ENCODE results near the gene CAMTA1.
"Not testable (repeated sequence)": the region's sequence is repeated elsewhere in the genome, so short reads cannot be mapped to it uniquely, and the experiment has no call there.

Gene CAMTA1

DNA sequence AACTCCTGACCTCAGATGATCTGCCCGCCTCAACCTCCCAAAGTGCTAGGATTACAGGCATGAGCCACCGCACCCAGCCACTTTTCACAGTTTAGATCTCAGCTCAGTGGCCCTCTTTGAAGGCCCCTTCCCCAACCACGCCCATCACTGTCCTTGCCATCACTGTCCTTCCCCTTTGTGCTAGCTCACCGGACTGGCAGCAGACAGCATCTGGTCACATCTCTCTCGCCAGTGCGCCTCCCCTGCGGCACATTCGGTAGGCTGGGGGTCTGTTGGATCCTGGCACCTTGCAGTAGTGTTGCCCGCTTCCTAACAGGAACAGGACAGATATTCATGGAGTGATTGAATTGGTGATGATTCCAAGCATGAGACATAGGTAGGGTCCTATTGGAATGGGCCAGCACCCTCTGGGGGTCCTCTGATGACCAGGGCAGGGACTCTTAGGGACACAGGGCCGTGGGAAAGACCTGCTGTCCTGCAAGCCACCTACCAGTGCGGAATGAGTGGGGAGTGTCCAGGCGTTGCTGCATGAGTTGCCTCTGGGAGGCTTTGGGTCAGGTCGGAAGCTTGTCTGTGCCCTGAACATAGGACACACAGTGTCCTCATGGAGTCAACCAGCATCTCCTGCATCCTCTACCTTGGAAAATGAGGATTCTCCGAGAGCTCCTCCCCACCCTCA, 807.0 kb downstream of the CAMTA1 start:
- no peak for DNase-seq

DNA sequence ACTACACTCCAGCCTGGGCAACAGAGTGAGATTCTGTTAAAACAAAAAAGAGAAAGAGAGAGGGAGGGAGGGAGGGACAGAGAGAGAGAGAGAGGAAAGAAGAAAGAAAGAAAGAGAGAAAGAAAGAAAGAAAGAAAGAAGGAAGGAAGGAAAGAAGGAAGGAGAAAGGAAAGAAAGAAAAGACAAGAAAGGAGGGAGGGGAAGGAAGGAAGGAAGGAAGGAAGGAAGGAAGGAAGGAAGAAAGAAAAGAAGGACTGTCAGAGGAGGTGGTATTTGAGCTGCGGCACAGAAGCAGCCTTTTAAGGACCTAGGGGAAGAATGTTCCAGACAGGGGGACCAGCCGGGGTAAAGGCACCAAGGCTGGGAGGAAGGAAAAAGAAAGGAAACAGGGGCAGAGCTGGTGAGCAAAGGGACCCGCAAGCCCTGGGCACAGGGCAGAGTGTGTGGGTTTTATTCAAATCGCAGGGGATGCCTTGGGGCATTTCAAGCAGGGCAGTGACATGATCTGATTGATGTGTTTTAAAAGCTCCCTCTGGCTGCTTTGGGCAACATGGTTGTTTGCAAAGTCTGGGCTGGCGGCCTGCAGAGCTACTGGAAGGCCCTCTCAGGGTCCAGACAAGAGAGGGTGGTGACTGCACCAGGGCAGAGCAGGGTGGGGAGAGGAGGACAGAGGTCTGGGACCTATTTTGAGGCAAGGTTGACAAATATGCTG, 808.9 kb downstream of the CAMTA1 start:
- DNase-seq = no peak

DNA sequence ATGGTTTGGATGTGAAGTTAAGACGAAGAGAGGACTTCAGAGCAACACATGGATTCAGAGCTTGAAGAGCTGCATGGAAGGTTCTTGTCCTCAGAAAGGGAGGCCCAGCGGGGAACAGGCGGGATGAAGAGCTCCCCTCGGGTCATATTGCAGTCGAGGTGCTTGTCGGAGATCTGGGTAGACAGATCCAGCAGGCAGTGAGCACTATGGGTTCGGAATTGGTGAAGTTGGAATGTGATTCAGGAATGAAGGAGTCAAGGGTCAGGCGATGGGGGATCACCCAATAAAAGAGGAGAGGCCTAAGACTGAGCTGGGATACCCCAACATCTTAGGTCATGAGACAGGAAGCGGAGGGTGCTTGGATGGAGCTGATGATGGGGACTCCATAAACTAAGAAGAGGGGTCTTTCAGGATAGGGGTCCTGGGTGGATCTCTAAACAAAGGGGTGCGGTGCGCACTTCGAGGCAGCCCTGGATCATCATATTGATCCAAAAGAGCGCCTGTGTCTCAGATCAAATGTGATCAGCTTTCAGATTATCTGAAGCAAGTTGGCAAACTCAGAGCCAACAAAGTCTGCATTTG, 809.6 kb downstream of the CAMTA1 start:
- DNase-seq = no peak

DNA sequence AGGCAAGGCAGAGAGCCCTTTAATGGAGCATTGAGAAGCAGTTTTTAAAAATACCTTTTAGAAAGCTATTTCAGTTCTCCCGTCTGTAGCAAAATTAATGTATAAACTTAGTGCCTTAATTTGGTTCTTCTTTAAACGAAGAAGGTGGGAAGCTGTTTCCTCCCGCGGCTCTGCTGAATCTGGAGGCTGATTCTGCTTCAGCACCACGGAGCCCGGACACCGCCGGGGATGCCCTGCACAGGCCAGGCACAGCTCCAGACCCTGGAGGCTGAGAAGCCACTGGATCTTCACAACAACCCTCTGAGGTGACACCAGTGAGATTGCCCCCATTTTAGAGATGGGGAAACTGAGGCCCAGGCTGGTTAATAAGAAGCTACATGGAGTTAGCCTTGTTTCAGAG, 810.1 kb downstream of the CAMTA1 start:
- DNase-seq = no peak

DNA sequence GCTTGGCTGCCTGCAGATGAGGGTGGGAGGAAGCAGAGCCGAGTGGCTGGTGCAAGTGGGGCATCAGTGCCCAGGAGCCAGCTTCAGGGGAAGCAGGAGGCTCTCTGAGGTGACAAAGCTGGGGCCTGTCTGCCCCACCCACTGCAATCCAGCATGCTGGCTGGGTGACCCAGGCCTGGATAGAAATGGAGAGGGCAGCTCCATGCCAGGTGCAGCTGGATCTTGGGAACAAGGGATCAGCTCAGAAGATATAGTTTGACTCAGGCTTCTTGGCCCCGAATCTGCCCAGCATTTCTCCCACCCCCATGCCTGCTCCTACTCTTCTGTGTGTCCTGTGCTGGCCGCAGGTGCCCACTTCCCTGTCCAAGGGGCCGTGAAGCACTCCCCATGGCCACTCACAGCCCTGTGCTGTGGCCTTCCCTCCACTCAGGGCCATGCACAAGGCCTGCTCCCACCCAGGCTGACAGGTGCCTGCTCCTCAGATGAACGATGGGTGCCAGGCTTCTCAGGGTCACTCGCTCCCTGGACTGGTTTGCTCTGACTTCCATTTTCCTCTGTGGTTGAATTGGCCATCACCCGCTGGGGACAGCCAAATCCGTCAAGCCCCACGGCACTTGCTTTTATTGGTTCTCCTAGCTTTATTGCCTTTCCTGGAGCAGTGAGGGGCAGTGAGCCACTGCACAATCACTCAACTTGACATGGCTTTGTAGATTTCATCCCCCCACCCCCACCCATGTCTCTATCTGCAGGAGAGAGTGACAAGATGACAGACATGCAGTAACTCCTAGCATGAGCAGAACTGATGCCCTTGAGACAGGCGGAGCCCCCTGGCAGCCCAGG, 811.1 kb downstream of the CAMTA1 start:
- DNase-seq = no peak

DNA sequence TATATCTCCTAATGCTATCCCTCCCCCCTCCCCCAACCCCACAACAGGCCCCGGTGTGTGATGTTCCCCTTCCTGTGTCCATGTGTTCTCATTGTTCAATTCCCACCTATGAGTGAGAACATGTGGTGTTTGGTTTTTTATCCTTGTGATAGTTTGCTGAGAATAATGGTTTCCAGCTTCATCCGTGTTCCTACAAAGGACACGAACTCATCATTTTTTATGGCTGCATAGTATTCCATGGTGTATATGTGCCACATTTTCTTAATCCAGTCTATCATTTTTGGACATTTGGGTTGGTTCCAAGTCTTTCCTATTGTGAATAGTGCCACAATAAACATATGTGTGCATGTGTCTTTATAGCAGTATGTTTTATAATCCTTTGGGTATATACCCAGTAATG, 812.8 kb downstream of the CAMTA1 start:
- not testable (repeated sequence) for DNase-seq

DNA sequence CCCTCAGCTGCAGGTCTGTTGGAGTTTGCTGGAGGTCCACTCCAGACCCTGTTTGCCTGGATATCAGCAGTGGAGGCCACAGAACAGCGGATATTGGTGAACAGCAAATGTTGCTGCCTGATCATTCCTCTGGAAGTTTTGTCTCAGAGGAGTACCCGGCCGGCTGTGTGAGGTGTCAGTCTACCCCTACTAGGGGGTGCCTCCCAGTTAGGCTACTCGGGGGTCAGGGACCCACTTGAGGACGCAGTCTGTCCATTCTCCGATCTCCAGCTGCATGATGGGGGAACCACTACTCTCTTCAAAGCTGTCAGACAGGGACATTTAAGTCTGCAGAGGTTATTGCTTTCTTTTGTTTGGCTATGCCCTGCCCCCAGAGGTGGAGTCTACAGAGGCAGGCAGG, 819.7 kb downstream of the CAMTA1 start:
- not testable (repeated sequence) for DNase-seq

DNA sequence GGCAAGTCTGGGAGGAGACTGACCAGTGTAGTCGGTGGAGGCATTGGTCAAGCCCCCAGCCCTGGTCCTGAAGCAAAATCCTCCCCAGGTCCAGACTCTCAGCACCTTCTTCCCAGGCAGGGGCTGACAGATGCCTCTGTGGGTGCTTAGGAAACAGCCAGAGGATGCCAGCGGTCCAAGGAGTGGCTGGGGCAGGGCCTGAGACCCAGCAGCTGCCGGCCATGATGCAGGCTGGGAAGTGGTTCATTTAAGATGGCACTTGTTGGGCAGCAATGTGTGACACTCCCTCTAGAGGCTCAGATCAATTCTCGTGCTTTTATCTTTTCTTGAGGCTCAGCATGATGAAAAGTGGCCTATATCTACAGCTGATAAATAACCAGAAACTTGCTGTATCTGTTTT, 820.8 kb downstream of the CAMTA1 start:
- DNase-seq = no peak

DNA sequence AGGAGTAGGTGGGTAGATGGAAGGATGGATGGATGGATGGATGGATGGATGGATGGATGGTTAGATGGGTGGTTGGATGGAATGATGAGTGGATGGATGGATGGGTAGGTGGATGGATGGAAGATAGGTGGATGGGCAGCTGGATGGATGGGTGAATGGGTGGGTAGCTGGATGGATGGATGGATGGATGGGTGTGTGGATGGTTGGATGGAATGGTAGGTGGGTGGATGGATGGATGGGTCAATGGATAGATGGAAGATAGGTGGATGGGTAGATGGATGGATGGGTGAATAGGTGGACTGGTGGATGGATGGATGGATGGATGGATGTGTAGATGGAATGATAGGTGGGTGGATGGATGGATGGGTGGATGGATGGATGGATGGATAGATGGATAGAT, 821.8 kb downstream of the CAMTA1 start:
- no peak for DNase-seq

DNA sequence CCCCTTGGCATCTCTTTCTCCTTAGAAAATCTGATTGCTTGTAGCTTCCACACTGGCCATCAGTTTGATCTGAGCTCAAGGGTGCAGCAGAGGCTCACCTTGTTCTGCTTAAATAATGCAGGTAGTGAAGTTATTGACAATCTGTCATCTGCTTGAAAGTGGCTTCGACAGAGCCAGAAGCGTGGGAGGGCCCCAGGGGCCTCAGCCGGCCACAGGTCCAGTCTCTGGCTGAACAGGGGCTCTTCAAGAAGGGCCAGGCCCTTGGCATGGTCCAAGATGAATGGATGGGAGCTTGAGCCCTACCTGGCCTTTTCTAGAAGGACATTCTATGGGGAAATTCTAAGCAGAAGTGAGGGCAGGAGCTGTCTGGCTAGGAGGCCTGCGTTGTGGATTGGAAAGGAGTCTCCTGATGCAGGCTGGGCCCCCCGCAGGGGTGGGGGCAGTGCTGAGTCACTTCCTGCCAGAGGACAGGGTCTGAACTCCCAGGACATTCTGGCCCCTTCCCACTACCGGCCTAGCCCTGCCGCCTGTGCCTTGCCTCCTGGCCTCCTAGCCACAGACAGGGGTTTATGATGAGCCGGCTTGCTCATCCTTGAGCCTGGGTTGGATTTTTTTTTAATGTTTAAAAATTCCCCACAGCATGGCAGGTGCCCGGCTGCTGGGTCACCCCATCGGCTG, 823.5 kb downstream of the CAMTA1 start:
- DNase-seq = no peak

DNA sequence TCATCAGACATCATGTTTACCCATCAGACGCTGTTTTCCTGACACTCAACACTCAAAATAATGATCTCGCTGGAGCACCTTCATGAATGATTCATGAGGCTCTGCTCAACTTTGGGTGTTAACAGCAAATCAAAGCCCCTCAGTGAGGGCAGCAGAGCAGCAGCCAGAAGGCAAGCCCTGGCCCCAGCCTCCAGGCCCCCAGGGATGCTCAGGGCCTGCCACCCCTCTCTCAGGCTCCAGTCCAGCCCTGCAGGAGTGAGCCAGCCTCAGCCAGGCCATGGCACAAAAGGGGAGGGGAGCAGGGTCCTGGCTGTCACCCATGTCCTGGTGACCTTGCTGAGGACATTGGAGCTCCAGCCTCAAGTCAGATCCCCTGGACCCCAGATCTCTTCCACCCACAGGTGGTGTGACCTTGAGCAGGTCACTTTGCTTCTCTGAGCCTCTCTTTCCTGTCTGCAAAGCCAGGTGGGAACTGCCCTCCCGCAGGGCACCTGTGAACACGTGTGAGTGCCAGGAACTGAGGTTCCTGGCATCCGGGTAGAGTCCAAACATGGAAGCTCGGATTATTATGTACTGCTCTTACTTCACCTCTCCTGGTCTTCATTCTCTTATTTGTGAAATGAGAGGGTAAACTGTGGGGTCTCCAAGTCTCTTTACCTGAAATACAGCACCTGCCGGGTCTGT, 824.2 kb downstream of the CAMTA1 start:
- no peak for DNase-seq

DNA sequence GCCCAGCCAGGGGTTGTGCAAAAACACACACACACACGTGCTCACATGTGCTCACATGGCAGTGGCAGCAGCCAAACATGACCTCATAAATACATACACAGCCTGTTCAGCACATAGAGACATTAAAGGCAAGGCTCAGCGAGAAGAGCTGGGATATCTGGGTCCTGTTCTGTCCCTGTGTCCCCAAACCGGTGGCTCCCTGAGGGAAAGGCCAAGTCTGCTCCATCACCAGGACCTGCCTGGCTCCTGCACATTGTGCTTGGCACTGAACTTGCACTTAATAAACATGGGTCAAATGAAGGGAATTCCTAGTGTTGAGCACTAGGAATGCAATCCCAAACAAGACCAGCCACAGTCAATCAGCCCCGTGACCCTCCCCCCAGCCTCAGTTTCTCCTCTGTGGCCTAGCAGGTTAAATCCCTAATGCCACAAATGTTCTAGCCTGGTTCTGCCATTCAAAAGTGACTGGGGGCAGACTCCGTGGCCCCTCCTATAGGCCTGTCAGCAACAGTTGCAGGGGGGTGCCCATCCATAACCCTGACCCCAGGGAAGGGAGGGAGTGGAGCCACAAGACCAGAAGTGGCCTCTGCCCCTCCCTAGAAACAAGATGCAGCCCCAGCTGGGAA, 825.0 kb downstream of the CAMTA1 start:
- no peak for DNase-seq

DNA sequence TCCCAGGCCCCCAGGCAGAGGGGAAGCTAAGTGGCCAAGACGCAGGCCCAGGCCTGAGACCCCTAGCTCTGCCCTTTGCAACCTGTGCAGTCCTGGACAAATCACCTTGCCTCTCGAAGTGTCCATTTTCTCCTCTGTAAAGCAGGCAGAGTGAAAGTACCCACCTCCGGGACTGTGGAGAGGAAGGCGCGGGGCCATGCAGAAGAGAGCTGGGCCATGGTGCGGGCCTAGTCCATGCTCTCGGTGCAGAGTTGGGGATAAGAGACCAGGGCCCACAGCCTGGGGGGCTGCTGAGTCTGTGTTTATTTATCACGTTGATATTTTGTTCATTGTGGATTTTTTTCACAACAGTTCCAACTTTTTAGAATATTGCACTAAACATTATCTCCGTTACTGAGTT, 825.7 kb downstream of the CAMTA1 start:
- DNase-seq = no peak

DNA sequence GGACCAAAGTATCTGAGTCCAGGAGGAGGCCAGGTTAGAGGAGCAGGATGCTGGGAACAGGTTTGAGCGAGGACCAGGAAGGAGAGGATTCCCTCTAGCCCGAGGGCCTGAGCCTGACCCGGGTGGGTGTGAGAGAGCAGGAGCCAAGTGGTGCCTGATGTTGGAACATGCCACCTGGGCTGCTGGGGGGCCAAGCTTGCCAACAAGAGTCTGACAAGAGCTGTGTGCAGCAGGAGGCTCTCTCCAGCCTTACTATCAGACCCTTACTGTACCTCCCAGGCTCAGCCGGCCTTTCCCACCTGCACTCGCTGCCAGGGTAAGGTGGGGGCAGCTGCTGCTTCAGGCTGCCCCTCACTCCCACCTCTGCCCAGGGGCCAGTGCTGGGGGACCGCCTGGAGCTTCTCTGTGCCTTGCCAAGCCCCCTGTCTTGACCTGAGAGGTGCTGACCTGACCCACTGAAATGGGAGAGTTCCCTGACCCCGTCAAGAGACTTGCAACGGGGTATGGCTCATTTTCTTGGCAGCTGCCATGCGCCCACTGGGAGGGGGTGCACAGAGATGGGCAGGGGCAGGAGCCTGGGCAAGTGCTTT, 826.3 kb downstream of the CAMTA1 start:
- no peak for DNase-seq

DNA sequence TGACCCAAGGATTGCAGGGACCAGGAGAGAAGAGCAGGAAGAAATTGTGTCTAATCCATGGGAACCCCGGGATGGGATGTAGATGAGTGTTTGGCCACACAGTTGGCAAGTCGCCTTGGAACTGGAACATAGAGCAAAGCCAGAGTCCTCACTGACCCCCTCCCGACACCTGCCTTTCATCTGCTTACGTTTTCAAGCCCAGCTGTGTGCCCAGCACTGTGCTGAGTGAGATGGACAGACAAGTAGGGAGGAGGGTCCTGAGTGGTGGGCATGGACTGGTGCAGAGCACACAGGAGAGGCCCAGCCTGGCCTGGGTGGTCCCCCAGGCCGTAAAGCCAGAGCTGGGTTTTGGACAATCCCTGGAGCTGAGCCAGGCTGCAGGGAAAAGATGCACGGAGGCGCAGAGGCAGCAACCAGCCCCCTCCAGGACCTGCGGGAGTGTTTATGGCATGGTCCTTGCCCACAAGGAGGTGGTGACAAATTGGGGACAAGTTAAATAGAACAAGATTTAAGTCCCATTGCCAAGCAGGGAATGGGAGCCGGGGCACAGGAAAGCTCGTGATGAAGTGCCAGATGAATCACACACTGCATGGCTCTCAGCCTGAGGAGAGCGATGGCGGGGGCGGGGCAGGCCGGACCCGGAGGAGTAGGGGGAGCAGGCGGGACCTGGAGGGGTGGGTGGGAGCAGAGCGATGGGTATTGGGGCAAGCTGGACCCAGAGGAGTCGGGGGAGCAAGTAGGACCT, 828.0 kb downstream of the CAMTA1 start:
- no peak for DNase-seq

DNA sequence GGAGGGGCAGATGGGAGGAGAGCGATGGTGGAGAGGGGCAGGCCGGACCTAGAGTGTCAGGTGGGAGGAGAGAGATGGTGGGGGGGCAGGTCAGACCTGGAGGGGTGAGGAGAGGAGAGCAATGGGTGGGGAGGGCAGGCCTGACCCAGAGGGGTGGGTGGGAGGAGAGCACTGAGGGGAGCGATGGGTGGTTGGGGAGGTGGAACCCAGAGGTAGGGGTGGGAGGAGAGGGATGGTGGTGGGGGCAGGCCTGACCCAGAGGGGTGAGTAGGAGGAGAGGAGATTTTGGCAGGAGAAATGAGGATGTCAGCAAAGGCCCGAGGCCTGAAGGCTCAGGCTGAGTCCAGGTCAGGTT, 828.6 kb downstream of the CAMTA1 start:
- no peak for DNase-seq

DNA sequence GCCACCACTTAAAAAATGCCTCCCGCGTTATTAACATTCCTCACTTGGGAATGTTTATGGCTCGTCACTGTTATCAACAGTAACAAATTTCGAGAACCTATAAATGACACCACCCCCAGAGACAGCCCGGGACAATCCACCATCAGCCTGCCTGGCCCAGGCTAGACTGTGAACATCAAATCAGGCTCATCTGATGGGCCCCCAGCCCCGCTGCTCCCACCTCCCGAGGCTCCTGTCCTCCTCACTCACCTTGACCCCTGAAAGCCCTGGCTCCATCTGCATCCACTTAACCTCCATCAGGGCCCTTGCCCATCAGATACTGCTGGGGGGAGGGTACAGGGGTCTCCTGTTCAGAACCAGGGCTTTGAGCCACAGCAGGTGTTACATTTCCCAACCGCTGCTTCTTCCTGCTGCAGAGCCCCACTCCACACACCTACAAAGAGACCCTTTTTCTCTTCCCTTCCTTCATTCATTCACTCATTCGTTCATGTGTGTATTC, 829.4 kb downstream of the CAMTA1 start:
- DNase-seq = no peak

DNA sequence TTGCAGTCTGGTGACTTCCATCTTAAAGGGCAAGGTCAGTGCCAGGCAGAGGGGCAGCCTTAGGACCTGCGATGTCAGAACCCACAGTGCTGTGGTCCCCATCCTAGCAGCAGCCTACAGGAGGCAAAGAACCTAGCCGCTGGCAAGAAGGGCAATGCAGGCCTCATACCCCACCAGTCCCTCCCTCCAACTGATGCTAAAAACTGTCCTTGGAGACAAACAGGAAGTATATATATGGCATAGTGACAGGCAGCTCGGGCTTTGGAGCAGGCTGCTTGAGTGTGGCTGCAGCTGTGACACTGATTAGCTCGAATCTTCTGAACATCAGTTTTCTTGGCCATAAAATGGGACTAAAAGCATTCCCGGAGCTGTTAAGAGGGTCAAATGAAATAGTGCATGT, 829.9 kb downstream of the CAMTA1 start:
- no peak for DNase-seq

DNA sequence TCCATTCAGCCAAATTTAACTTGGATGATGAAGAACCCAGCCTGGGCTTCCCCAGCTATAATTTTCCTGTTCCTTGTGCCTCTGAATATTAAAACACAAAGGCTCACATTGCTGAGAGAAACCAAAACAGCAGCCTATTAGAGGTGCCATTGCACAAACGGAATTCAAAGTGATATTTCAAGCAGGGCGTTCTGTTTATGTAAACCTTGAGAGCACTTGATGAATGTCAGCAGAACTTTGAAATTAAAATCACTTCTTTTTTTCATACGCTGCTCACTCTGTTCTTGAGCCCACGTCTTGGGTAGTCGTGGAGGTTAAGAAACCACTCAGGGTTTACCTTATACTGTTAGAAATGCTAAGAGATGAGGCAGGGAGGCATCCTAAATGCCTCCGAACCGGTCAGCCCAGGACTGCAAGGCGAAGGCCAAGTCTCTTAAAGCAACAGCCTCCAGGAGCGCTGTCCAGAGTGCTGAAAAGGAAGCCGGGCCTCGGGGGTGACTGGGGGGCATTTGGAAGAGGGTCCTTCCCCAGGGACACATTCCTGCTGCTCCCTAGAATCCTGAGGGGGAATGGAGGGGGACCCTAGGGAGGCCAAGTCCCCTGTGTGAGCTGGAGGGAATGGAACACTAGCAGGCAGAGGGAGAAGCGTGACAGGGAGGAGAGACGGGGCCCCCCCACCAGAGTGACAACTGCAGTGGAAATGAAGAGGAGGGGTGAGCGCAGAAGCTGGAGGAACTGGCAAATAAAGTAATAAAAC, 831.0 kb downstream of the CAMTA1 start:
- DNase-seq = no peak

DNA sequence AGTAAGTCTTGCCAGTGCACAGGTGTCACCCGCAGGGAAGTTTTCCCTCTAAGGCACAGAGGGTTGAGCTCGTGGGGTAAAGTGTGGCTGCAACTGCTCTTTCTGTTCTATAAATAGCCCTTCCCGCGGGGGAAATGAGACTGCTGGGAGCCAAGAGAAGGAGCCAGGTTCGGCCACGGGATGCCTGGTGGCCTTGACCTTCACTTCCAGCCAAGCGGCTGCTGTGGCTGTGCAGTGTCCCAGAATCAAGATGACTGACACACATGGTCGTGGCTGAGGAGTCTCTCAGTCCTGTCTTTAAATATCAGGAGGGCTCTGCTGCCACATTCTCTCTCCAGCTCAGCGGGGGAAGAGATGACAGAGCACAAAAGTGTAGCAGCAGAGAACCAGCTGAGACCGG, 831.7 kb downstream of the CAMTA1 start:
- no peak for DNase-seq

Measured in MV-4-11 (cell line).